ENCODE measurements around the gene COL4A1. TPM values are rescaled to one million over a fixed set of nuclear protein-coding genes. Genes with fewer than 3 reads are reported as not detected.
A peak's percentile ranks its signal among the peaks of the same experiment; 100 is the strongest.

COL4A1 gene
- polyA plus RNA-seq, 1 of the 3 experiments (the other 2 are of a cell fraction): 30.3 TPM

- Histone ChIP-seq H2AFZ (ENCODE audit: low read depth) (0 out of 2 replicates have a peak overlapping the region, but pooled peaks have one; percentile 25), H3K27ac (ENCODE audit: low read depth in 2 of 2, low read length in 1 of 2) (peak overlapping the region; percentile 36 to 52), H3K4me2 (peak overlapping the region; percentile 60; the same call in 1 of the 2 replicates), H3K4me3 (ENCODE audit: low read depth in 2 of 2, low read length in 1 of 2) (no peak overlapping the region), H3K27me3 (ENCODE audit: insufficient read depth) (no peaks in the 10 kb centered on the region), H3K36me3 (replicated peaks in 1 of 2; ENCODE audit: control insufficient read depth in 1 of 2, insufficient read depth in 2 of 2, low read length in 1 of 2) (no peaks in the 10 kb centered on the region), H3K4me1 (ENCODE audit: control insufficient read depth in 1 of 2, insufficient read depth in 2 of 2, low read depth in 1 of 2, low read length in 1 of 2) (peaks cover 13 to 43% of the 10 kb centered on the region in 2 experiments; a peak in 3 of 4 replicates), H3K9me2 (no peaks in the 10 kb centered on the region), H3K9me3 (no peaks in the 10 kb centered on the region), H4K20me1 (ENCODE audit: insufficient read depth) (no peaks in the 10 kb centered on the region), H3K9ac (no peak overlapping the region), H3F3A (replicated peaks; ENCODE audit: insufficient read depth) (peaks cover 30% of the 10 kb centered on the region), H3K79me2 (ENCODE audit: insufficient read depth) (peaks cover 70% of the 10 kb centered on the region)
- DNase-seq: no peak
- peak; percentile 53; the same call in 1 of the 2 replicates for TF ChIP-seq FOSL2 (IDR thresholded peaks at IDR 0.05; ENCODE audit: borderline replicate concordance, low read depth)
- TF ChIP-seq FOXM1 (IDR thresholded peaks at IDR 0.05; ENCODE audit: low read depth): no peak
- TF ChIP-seq CHD2 (IDR thresholded peaks at IDR 0.05; ENCODE audit: low read length, partially characterized antibody): no peak
- ChIA-PET CTCF (interaction anchor here (0.8 to 1.8 kb wide), 5 partner anchors 11 to 152 kb away, joined by 3 to 6 read pairs (median 3); no protein-coding TSS in a partner anchor), POLR2A (no interaction called here)
- 89% methylated on average over 12 of the region's 12 CpGs for WGBS (ENCODE audit: low lambda C conversion rate)
Measured at GRCh38 chr13:110258876-110259631, 47.9 kb downstream of the COL4A1 start.

- no peaks in the 10 kb centered on the region for H4K20me1 ChIP-seq (ENCODE audit: insufficient read depth)
- CTCF ChIA-PET: interaction anchor here (0.7 to 1.6 kb wide), 3 partner anchors 10 to 155 kb away, joined by 3 read pairs; no protein-coding TSS in a partner anchor
Measured at GRCh38 chr13:110257408-110257807, 49.5 kb downstream of the COL4A1 start.

More at GRCh38 chr13:110257408-110257807, 49.5 kb downstream of the COL4A1 start:
- Histone ChIP-seq H3K9ac (no peak overlapping the region), H3K27me3 (ENCODE audit: insufficient read depth) (no peaks in the 10 kb centered on the region), H2AFZ (ENCODE audit: low read depth) (no peak overlapping the region), H3K4me1 (ENCODE audit: control insufficient read depth in 1 of 2, insufficient read depth in 2 of 2, low read depth in 1 of 2, low read length in 1 of 2) (peaks cover 13 to 35% of the 10 kb centered on the region in 2 experiments; a peak in 3 of 4 replicates), H3K4me3 (ENCODE audit: low read depth in 2 of 2, low read length in 1 of 2) (no peak overlapping the region), H3K9me2 (no peaks in the 10 kb centered on the region), H3F3A (replicated peaks; ENCODE audit: insufficient read depth) (peaks cover 34% of the 10 kb centered on the region), H3K9me3 (no peaks in the 10 kb centered on the region), H3K79me2 (ENCODE audit: insufficient read depth) (peaks cover 53% of the 10 kb centered on the region), H3K27ac (ENCODE audit: low read depth in 2 of 2, low read length in 1 of 2) (peak overlapping the region in 1 of 2 experiments; percentile 69; a peak in 2 of 4 replicates), H3K36me3 (replicated peaks in 1 of 2; ENCODE audit: control insufficient read depth in 1 of 2, insufficient read depth in 2 of 2, low read length in 1 of 2) (no peaks in the 10 kb centered on the region), H3K4me2 (no peak overlapping the region)
- no peak for DNase-seq
- TF ChIP-seq JUND (IDR thresholded peaks at IDR 0.05) (no peak), USF2 (IDR thresholded peaks at IDR 0.05; ENCODE audit: borderline replicate concordance, low read depth, low read length) (no peak), EZH2phosphoT487 (IDR thresholded peaks at IDR 0.05; ENCODE audit: borderline replicate concordance, low read depth) (no peak), CTCF (IDR thresholded peaks at IDR 0.05) (no peak), GABPA (IDR thresholded peaks at IDR 0.05; ENCODE audit: low read depth) (no peak), TCF12 (IDR thresholded peaks at IDR 0.05) (no peak), YY1 (IDR thresholded peaks at IDR 0.05; ENCODE audit: low read depth) (no peak), IRF3 (IDR thresholded peaks at IDR 0.05; ENCODE audit: low read depth, low read length) (no peak), MXI1 (IDR thresholded peaks at IDR 0.05; ENCODE audit: low read depth, low read length) (no peak), TAF1 (IDR thresholded peaks at IDR 0.05; ENCODE audit: borderline replicate concordance, low read depth, low read length) (no peak), USF1 (IDR thresholded peaks at IDR 0.05; ENCODE audit: borderline replicate concordance, low read depth) (no peak), MAX (IDR thresholded peaks at IDR 0.05; ENCODE audit: low read depth) (no peak), MEF2A (IDR thresholded peaks at IDR 0.05; ENCODE audit: borderline replicate concordance, low read depth) (no peak), RXRA (IDR thresholded peaks at IDR 0.05; ENCODE audit: borderline replicate concordance, low read depth) (no peak), SIN3A (IDR thresholded peaks at IDR 0.05; ENCODE audit: borderline replicate concordance, low read depth, low read length) (no peak), EP300 (IDR thresholded peaks at IDR 0.05; ENCODE audit: borderline replicate concordance in 1 of 2, low read depth in 1 of 2, low read length in 1 of 2) (no peak), PBX3 (IDR thresholded peaks at IDR 0.05) (no peak)
- 99% methylated on average over 3 of the region's 3 CpGs for WGBS (ENCODE audit: low lambda C conversion rate)
- POLR2A ChIA-PET: no interaction called here
